ENCODE data around the gene ZNF746.

- TF ChIP-seq CTCF (IDR thresholded peaks at IDR 0.05), result no peak
- no peak for TF ChIP-seq POLR2A (IDR thresholded peaks at IDR 0.05)
These were observed 18.9 kb downstream of the ZNF746 start for GRCh38 chr7:149478754-149479153.

Data from heart left ventricle (tissue), 13 donors.